Measurements from ENCODE around the gene PRKG1. TPM values are rescaled to one million over a fixed set of nuclear protein-coding genes. Genes with fewer than 3 reads are reported as not detected.
A peak's percentile ranks its signal among the peaks of the same experiment; 100 is the strongest.

The PRKG1 gene
- total RNA-seq, 2 donors from 2014 or later, result 94.5 to 96.0 TPM

DNA sequence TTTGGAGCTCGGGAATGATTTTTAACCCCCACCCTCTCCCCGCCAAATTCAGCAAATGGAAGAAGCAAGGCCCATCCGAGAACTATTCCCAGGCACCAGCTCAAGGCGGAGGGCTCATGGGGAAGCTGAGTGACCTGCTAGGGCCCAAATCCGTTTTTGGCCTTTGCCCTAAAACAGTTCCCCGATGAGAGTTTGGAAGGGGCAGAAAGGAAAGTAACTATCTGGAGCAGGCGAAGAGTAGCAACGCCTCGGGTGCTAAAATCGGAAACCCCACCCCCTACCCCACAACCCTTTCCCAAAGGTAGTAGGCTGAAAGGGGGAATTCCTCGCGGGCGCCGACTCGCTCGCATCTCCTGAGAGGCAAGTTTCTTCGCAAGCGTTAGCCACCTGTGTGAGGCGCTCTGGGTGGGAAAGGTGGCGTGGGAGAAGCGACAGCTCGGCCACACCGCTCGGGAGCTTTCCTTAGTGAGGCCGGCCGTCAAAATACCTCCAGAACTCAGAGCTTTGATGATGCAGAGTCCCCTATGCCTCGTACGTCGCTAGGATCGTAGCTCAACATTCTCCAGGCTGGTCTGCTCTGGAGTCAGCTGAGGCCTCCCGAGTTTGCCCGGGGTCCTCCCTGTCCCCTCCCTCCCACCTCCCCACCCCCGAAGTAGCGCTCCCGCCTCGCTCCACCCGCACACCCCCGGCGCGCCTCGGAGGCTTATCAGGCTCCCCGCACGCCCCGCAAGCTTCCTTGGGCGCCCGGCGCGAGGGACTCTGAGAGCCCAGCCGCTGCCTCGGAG is 642 bp upstream of the PRKG1 start:
- no peak for DNase-seq (ENCODE audit: low spot score)
- intact Hi-C loops (cut with DNase I), result loop anchor here in 1 of 2 donors (10.0 kb wide), 1 partner anchor 351 kb away; no protein-coding TSS in a partner anchor

DNA sequence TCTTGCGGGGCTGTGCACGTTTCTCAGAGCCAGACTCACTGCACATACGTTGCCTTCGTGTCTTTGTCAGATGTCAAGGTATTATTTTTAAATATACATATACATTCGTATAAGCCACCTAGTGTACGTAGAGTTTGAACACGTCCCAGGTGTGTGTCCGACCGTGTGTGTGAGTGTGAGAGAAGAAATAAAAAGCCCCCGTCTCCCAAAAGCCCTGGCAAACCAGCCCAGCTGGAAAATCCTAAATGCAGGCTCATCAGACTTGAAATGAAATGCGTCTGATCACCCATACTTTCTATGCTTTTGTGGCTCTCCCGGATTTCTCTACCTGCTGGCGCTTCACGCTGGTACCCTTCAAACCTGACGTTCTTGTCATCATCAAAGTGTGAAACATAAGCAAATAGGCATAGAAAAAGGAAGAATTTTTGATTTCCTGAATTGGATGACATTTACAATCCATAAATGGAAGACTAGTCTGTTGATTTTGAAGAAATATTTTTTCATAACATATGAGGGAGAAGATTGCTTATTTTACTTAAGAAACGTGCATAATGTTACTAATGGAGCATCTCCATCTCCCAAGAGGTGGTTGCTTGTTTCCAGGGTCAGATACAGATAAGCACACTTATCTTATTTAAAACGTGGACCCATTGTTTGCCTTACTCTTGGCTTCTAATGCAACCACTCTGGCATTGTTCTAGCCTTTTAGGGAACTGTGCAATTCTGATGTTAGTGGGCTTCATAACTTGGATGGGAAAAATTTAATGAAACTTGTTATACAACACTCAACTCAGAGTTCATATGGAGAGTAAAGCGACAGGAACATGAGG is 971 bp downstream of the PRKG1 start:
- DNase-seq (ENCODE audit: low spot score), result no peak
- intact Hi-C loops (cut with DNase I), result loop anchor here in 1 of 2 donors (10.0 kb wide), 1 partner anchor 350 kb away; no protein-coding TSS in a partner anchor

DNA sequence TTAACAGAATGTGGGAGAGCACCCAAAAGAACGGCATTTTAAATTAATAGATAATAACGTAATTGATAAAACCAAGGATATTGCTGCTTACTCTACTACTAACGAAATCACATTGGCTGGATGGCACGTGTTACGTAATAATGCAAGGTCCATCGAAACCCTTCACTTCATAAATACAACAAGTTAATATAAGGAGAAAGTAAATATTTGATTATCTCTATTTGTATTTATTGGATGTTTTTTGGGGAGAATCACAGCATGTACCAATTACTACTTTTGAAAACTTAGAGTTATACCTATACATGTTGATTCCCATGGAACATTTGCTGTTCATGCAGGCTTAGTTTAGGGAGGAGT is 1.6 kb downstream of the PRKG1 start:
- intact Hi-C loops (cut with DNase I), result loop anchor here in 1 of 2 donors (10.0 kb wide), 1 partner anchor 349 kb away; no protein-coding TSS in a partner anchor
- DNase-seq (ENCODE audit: low spot score), result no peak

DNA sequence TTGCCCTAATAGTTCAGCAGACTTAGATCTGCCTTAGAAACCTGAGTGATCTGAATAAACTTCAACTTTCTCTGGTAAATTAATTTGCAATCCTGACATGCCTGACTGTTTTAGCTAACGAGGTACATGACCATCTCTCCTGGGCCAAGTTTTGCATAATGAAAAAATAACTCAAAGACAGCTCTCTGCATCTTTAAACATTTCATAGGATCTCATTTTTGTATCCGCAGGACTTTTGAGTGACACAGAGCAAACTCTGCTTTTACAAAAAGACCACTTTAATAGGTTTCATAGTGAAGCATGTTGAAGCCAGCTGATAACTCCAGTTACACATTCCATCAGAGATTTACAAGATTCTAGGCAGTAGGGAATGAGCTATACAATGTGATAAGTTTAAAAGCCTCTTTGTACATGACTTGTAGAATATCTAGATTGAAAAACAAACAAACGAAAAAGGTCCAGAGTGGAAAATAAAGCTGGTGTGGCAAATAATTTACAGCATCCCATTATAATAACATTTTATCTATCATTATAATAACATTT is 2.1 kb downstream of the PRKG1 start:
- no peak for DNase-seq (ENCODE audit: low spot score)
- intact Hi-C loops (cut with DNase I), result loop anchor here in 1 of 2 donors (10.0 kb wide), 1 partner anchor 348 kb away; no protein-coding TSS in a partner anchor

DNA sequence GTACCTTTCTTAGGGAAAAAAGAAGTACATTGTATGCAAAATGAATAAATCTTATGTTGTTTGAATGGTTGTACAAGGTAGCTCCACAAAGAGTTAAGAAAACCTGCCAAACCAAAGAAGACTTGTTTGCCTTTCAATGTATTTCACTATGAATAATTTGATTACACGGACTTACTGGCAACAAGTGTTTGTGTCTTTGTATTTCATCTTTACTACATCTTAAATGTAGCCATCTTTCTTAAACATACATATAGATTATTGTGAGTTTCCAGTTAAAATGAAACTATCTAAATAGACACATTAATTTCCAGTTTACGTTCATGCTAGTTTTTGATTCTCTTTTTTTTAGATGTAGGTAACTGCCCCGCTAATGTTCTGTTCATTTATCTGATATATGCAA is 2.8 kb downstream of the PRKG1 start:
- intact Hi-C loops (cut with DNase I), result loop anchor here in 1 of 2 donors (10.0 kb wide), 1 partner anchor 348 kb away; no protein-coding TSS in a partner anchor
- no peak for DNase-seq (ENCODE audit: low spot score)

DNA sequence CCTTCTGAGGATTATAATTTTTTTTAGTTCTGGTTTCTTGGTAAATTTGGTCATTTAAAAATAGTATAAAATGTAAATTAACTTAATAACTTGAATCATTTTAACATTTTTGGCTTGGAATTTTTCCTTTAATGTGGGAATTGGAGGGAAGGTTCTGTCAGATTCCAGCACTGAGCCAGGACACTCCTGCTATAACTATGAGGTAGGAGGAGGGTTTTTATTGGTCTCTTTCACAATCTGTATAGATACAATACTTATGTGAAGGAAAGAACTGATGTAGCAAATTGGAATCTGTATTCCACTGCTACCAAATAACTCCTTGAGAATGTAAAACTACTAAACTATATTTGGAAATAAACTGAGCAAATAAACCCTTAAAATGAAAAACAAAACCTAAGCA is 3.2 kb downstream of the PRKG1 start:
- intact Hi-C loops (cut with DNase I), result loop anchor here in 1 of 2 donors (10.0 kb wide), 1 partner anchor 347 kb away; no protein-coding TSS in a partner anchor
- no peak for DNase-seq (ENCODE audit: low spot score)

DNA sequence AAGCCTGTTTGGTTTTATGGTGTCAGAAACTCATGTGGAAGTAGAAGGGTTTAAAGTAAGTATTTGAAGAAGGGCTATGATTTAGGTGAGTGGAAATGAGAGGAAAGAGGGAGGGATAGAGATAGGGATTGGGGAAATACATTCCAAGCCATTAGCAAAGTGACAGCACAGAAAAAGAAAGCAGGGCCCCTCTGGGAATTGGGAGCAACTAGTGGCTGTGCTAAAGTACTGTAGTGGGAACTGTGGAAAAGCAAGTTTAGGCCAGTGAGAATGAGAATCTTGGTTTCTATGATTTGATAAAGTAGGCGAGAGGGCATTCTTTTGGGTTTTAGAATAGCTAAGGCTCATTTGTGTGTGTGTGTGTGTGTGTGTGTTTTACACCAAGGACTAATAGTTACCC is 5.0 kb downstream of the PRKG1 start:
- intact Hi-C loops (cut with DNase I), result loop anchor here in 1 of 2 donors (10.0 kb wide), 1 partner anchor 345 kb away; no protein-coding TSS in a partner anchor
- DNase-seq (ENCODE audit: low spot score), result no peak

DNA sequence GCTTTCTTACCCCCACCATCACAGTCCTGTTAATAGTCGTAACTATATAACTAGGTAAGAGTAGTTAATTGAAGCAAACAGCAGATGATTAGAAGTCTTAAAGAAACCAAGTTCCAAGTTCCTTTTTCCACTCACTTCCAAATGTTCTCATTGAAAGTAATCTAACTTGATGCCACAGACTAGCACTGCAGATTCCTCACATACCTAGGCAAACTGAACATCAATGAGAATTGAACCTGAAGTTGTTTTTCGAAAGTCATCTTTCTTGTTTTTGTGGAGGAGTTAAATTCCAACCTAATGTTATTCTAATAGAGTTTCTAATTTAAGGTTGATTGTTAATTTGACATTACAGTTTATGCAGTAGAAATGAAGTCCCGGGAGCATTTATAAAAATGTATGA is 5.5 kb downstream of the PRKG1 start:
- DNase-seq (ENCODE audit: low spot score), result no peak
- intact Hi-C loops (cut with DNase I), result loop anchor here in 1 of 2 donors (10.0 kb wide), 1 partner anchor 345 kb away; no protein-coding TSS in a partner anchor

DNA sequence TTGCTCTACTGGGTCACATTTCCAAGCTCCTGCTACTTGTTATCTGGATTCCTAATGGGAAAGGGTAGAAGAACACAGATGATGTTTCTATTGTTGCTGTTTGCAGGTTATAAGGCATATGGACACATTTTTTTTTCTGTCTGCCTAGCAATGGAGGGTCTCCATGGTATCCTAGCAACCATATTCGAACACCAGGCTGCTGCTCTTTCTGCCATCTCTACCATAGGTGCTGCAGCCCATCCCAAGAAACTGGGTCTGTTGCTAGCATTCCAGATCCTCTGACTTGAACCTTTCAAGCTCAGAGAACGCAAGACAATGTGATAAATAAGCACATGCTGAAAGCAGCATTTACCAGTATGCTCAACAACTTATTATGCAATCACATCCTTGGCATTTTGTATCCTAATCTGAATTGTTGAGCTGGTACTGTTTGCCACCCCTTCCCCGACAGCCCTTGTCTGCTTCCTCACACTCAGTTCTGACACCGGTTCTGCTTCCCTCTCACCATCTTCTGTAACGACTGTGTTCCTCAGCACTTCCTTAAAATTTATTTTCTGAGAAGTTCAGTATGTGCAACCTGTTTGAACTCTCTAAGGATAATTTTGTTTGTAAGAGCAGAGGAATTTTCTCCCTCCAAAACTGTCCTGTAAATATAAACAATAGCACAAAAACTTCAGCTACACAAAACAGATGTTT is 6.2 kb downstream of the PRKG1 start:
- no peak for DNase-seq (ENCODE audit: low spot score)
- intact Hi-C loops (cut with DNase I), result no loop called here

DNA sequence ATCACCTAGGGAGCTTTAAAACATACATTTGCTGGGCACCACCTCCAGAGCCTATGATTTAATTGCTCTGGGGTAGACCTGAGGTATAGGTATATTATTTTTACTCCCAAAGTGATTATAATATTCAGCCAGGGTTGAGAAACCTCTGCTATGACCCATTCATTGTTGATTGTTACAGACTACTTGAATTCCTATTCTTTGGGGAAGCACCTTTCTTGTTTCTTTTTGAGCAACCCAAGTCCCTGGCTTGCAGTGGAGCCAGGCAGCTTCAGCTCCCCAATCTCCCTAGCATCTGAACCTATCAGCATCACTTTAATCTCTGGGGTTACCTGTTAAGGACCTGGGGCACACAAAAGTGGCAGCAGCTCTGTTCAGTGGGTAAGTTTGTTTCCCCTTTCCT is 8.6 kb downstream of the PRKG1 start:
- no peak for DNase-seq (ENCODE audit: low spot score)
- intact Hi-C loops (cut with DNase I), result no loop called here

DNA sequence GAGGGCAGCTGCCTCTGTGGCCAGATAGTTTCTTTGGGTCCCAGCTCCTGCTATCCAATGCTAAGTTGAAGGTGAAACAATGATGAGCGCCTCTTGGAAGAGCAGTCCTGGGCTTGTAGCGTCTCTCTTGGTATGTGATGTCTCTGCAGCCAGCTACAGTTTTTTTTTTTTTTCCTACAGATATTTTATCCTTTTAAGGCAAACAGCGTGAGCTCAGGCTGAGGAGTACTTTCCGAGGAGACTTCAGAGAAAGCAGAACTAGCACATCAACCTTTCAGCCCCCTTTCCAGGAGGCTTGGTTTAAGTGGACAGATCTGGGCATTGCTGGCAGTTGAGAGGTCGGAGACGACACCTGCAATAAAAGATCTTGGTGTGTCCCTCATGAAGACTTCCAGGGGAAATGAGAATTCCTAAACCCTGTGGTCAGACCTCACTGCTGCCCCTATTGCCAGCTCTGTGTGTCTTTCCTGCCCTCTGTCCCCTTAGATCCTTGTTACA is 9.1 kb downstream of the PRKG1 start:
- no peak for DNase-seq (ENCODE audit: low spot score)
- intact Hi-C loops (cut with DNase I), result no loop called here

DNA sequence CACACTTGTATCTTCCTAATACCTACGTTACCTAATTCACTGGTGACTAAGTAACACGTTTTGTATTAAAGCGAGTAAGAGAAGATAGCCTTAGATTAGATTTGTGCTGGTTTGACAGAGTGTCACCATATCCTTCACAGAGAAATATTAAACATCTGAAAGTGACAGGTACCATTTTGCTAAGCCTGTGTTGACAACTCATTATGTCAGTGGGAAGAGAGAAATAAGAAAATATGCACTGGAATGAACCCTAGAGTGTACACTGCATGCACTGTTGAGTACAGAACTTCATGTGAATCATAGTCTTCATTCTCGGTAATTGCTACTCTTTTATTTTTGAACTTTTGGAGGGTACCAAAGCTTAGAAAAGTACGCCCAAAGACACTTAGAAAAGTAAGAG is 10.9 kb downstream of the PRKG1 start:
- intact Hi-C loops (cut with DNase I), result no loop called here

DNA sequence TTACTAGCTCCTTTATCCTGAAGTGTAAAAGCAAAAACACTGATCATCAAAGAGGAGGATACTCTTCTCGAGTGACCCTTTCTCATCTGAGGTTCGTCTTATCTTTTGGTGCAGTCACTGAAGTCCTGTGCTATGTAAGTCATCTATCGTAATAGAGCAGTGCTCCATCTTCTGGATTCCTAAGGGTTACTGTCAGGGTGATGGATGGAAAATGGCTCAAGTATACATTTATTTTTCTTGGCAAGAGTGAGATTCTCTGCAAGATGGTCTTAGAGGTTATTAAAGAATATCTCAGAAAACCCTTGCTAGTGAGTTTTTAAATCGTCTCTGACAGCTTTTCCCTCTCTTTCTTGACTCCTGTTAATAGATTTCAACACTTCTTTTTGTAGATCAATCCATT is 12.4 kb downstream of the PRKG1 start:
- intact Hi-C loops (cut with DNase I), result no loop called here
- DNase-seq (ENCODE audit: low spot score), result no peak

More for the DNA sequence above, 10.9 kb downstream of the PRKG1 start:
- no peak for DNase-seq (ENCODE audit: low spot score)

DNA sequence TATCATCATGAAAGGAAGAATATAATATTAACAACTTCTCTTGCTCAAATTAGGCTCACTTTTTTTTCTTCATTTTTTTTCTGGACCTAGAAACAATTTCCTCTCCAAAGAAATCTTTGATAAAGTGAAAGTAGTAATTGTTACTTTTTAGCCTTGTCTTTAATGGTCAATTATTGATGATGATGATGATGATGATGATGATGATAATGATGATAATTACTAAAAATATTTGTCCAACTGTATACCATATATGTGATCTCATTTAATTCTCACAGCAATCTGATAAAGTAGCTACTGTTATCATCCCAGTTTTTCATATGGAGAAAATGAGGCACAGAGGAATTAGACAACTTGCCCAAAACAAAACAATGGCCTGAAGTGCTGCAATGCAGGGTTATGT is 12.8 kb downstream of the PRKG1 start:
- no peak for DNase-seq (ENCODE audit: low spot score)
- intact Hi-C loops (cut with DNase I), result no loop called here

DNA sequence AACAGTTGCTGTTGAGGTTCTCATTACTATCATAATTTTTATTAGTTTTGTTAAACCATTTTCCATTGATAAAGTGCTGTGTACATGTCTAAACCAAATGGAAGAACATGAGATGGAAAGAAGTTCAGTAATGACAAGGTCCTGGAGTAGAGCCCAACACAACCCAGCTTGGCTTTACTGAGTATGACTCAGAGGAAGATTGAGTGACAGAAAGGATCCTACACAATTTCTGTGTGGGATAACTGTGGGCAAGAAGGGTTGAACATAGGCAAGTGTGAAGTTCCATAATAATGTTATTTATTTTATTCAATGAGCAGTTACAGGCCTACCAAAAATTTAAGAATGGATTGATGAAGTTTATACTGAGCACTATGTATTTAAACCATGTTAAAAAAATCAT is 15.9 kb downstream of the PRKG1 start:
- intact Hi-C loops (cut with DNase I), result no loop called here
- DNase-seq (ENCODE audit: low spot score), result no peak

DNA sequence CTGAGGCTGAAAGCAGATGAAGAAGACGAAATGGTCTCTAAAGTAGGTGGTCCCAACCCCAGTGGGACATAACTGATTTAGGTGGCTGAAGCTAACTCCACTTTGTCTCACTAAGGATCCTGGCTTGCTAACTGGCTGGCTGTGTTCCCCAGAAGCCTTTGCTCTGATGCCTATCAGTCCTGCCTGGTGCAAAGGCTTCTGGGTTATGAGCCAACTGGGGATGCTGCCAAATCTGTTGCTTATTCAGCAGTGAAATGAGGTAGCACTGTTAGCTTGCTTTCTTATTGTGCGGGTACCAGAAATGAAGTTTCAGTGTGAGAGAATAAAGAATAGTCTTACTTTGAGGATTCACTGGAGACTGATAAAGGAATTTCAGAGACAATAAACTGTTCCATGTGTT is 18.1 kb downstream of the PRKG1 start:
- DNase-seq (ENCODE audit: low spot score), result peak; percentile 84
- intact Hi-C loops (cut with DNase I), result no loop called here

DNA sequence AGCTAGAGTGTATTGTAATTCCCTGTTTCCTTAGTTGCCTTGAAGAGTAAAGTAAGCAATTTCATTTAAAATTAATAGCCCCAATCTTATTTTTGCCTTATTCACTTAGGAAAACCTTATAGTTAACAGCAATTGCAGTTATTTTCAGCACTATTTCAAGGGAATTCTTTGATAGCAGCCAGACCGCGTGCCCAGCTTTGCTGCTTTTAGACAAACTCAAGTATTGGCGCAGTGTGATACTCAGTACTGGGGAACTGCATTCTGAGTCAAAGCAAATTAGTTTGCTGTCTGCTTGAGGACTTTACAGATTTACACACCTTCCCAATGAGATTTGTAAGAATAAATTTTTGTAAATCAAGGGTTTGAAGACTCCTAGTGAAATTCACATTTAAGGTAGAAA is 21.2 kb downstream of the PRKG1 start:
- no peak for DNase-seq (ENCODE audit: low spot score)
- intact Hi-C loops (cut with DNase I), result no loop called here

DNA sequence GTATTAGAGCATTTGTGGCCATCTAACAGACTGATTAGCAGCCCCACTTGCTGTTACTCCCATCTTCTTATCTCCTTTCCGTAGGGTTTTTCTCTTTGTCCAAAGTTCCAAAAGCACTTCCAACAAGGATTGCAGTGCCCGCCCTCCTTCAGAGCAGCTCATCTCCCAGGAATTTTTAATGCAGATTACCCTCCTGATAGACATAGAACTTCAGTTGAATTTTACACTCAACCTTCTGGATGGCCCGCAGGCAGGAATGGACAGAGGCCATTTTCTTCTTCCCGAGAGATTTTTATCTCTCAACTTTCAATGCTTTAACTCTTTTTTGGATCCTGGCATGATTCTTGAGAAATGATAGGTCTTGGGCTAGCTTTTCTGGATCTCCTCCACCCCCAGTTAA is 23.3 kb downstream of the PRKG1 start:
- intact Hi-C loops (cut with DNase I), result no loop called here
- DNase-seq (ENCODE audit: low spot score), result no peak

DNA sequence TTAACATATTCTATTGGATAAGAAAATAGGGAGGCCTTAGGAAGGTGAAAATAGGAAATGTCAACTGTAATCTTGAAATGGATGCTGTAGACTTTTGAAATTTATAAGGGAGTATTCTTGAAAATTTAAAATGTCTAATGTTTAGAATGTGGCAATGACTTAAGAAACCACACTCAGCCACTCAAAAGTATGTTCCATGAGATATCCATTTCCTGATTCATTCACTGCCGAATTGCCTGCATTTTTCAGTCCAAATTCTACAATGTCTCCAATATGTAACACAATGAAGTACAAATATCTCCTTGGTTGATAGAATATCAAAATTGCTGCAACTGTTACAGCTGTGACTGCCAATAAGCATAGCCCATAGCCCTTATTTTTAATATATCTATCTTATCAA is 25.9 kb downstream of the PRKG1 start:
- DNase-seq (ENCODE audit: low spot score), result no peak
- intact Hi-C loops (cut with DNase I), result no loop called here

Data from posterior vena cava (tissue), 2 donors.